Ishikawa (cell line): Measurements from ENCODE around the gene ARHGAP22.

ENCODE experiments used
- EGR1 ChIP-seq: IDR thresholded peaks from 2 replicates; pipeline ENCODE4 v1.6.1; 2012
- FOXM1 ChIP-seq: IDR thresholded peaks from 2 replicates; pipeline ENCODE4 v1.6.1; 2012; ENCODE audit warnings: low read depth, borderline replicate concordance
- RAD21 ChIP-seq: IDR thresholded peaks from 2 replicates; pipeline ENCODE4 v1.6.1; 2012; ENCODE audit warnings: low read depth
- REST ChIP-seq: IDR thresholded peaks from 2 replicates; pipeline ENCODE4 v1.6.1; 2012; ENCODE audit warnings: low read depth, mild to moderate bottlenecking

- TF ChIP-seq FOXM1 = no peak
- TF ChIP-seq RAD21 = no peak
- TF ChIP-seq EGR1 = no peak
- TF ChIP-seq REST = no peak
These were observed 192.8 kb downstream of the ARHGAP22 start for GRCh38 chr10:48412081-48412480.
